Measurements from ENCODE around the gene SGF29.

DNA sequence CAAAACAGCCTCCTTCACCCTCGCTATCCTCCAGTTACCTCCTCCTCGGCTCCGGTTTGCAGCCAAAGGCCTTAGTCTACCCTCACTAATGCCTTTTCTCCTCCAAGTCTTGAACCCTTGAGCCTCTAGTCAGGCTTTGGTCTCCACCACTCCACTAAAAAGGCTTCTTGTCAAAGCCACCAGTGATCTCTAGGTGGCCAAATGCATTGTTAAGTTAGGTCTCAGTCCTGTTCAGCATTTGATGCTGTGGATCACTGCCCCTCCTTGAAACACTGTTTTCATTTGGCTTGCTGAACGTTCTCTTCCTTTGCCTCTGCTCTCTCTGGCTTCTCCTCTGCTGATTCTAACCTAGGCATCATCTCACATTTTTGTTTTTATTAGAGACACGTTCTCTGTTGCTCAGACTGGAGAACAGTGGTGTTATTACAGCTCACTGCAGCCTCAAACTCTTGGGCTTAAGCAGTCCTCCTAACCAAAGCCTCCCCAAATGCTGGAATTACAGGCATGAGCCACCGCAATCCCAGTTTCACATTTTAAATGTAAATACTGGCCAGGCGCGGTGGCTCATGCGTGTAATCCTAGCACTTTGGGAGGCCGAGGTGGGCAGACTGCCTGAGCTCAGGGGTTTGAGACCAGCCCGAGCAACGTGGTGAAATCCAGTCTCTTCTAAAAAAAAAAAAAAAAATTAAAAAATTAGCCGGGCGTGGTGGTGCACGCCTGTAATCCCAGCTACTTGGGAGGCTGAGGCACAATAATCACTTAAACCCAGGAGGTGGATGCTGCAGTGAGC, 1.1 kb downstream of the SGF29 start:
- TF ChIP-seq, protein P1, sequence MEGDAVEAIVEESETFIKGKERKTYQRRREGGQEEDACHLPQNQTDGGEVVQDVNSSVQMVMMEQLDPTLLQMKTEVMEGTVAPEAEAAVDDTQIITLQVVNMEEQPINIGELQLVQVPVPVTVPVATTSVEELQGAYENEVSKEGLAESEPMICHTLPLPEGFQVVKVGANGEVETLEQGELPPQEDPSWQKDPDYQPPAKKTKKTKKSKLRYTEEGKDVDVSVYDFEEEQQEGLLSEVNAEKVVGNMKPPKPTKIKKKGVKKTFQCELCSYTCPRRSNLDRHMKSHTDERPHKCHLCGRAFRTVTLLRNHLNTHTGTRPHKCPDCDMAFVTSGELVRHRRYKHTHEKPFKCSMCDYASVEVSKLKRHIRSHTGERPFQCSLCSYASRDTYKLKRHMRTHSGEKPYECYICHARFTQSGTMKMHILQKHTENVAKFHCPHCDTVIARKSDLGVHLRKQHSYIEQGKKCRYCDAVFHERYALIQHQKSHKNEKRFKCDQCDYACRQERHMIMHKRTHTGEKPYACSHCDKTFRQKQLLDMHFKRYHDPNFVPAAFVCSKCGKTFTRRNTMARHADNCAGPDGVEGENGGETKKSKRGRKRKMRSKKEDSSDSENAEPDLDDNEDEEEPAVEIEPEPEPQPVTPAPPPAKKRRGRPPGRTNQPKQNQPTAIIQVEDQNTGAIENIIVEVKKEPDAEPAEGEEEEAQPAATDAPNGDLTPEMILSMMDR (IDR thresholded peaks at IDR 0.05; ENCODE audit: low read length) = no peak
- no peak for TF ChIP-seq EZH2 (IDR thresholded peaks at IDR 0.05; ENCODE audit: borderline replicate concordance, low read length)

All from OCI-LY1 (cell line).